ENCODE measurements around the gene FUBP1. TPM values are rescaled to one million over a fixed set of nuclear protein-coding genes. Genes with fewer than 3 reads are reported as not detected.

FUBP1 gene
- total RNA-seq, 1 donor from 2014 or later: 90.3 TPM

GRCh38 chr1:77970192-77970591, 8.7 kb downstream of the FUBP1 start:
- intact Hi-C loops (cut with DNase I): no loop called here
- Histone ChIP-seq H3K27ac (no peak overlapping the region), H3K4me3 (no peak overlapping the region), H3K36me3 (peaks cover 35 to 45% of the 10 kb centered on the region in 2 donors), H3K9me3 (no peaks in the 10 kb centered on the region), H3K27me3 (no peaks in the 10 kb centered on the region), H3K4me1 (peaks cover 0 to 11% of the 10 kb centered on the region in 2 donors)
- no peak for TF ChIP-seq CTCF (IDR thresholded peaks at IDR 0.05)
- DNase-seq (ENCODE audit: low spot score in 2 of 2): no peak

- no peak overlapping the region for H3K27ac ChIP-seq
- intact Hi-C loops (cut with DNase I): loop anchor here (10.0 kb wide), 1 partner anchor 251 kb away; no protein-coding TSS in a partner anchor
- H3K4me3 ChIP-seq: no peak overlapping the region
- no peaks in the 10 kb centered on the region for H3K4me1 ChIP-seq
- no peaks in the 10 kb centered on the region for H3K9me3 ChIP-seq
- H3K27me3 ChIP-seq: no peaks in the 10 kb centered on the region
- H3K36me3 ChIP-seq: peaks cover 73 to 80% of the 10 kb centered on the region in 2 donors
- DNase-seq (ENCODE audit: low spot score in 2 of 2): no peak
- no peak for TF ChIP-seq CTCF (IDR thresholded peaks at IDR 0.05)
Observed at GRCh38 chr1:77966291-77966690, 12.6 kb downstream of the FUBP1 start.

- no peak for TF ChIP-seq CTCF (IDR thresholded peaks at IDR 0.05)
- Histone ChIP-seq H3K4me1 (no peaks in the 10 kb centered on the region), H3K36me3 (peaks cover 74 to 93% of the 10 kb centered on the region in 2 donors), H3K4me3 (no peak overlapping the region), H3K27me3 (no peaks in the 10 kb centered on the region), H3K27ac (no peak overlapping the region), H3K9me3 (no peaks in the 10 kb centered on the region)
- intact Hi-C loops (cut with DNase I): loop anchor here (10.0 kb wide), 1 partner anchor 247 kb away; no protein-coding TSS in a partner anchor
- DNase-seq (ENCODE audit: low spot score in 2 of 2): no peak
Observed at GRCh38 chr1:77961392-77961791, 17.5 kb downstream of the FUBP1 start.

- no peaks in the 10 kb centered on the region for H3K9me3 ChIP-seq
- intact Hi-C loops (cut with DNase I): no loop called here
- H3K36me3 ChIP-seq: peaks cover 61 to 92% of the 10 kb centered on the region in 2 donors
- H3K4me1 ChIP-seq: no peaks in the 10 kb centered on the region
- TF ChIP-seq CTCF (IDR thresholded peaks at IDR 0.05): no peak
- no peak overlapping the region for H3K27ac ChIP-seq
- no peaks in the 10 kb centered on the region for H3K27me3 ChIP-seq
- no peak overlapping the region for H3K4me3 ChIP-seq
- no peak for DNase-seq (ENCODE audit: low spot score in 2 of 2)
Observed at GRCh38 chr1:77958850-77959249, 20.0 kb downstream of the FUBP1 start.

GRCh38 chr1:77958391-77958790, 20.5 kb downstream of the FUBP1 start:
- intact Hi-C loops (cut with DNase I): no loop called here
- Histone ChIP-seq H3K36me3 (peaks cover 61 to 92% of the 10 kb centered on the region in 2 donors), H3K27ac (no peak overlapping the region), H3K4me3 (no peak overlapping the region), H3K4me1 (no peaks in the 10 kb centered on the region), H3K9me3 (no peaks in the 10 kb centered on the region), H3K27me3 (no peaks in the 10 kb centered on the region)
- DNase-seq (ENCODE audit: low spot score in 2 of 2): no peak
- no peak for TF ChIP-seq CTCF (IDR thresholded peaks at IDR 0.05)

- no peak for TF ChIP-seq CTCF (IDR thresholded peaks at IDR 0.05)
- no peak for DNase-seq (ENCODE audit: low spot score in 2 of 2)
- Histone ChIP-seq H3K9me3 (no peaks in the 10 kb centered on the region), H3K27me3 (no peaks in the 10 kb centered on the region), H3K4me3 (no peak overlapping the region), H3K36me3 (peaks cover 60 to 86% of the 10 kb centered on the region in 2 donors), H3K27ac (no peak overlapping the region), H3K4me1 (no peaks in the 10 kb centered on the region)
- intact Hi-C loops (cut with DNase I): no loop called here
Observed at GRCh38 chr1:77956464-77956863, 22.4 kb downstream of the FUBP1 start.
